Esophagus squamous epithelium (tissue), 5 donors: ENCODE measurements around the gene NGF. TPM values are rescaled to one million over a fixed set of nuclear protein-coding genes. Genes with fewer than 3 reads are reported as not detected.
"Not testable (repeated sequence)": the region's sequence is repeated elsewhere in the genome, so short reads cannot be mapped to it uniquely, and the experiment has no call there.

Experiments used
- DNase-seq: peaks from one replicate; lab custom pipeline; 2025; lab: John Stamatoyannopoulos, UW
- H3K27ac ChIP-seq, 4 donors: fragments of 200-600 bp; sonication (generic); one replicate each; pipeline ENCODE4 v1.5.1; 2016 to 2019; ENCODE audit warnings: mild to moderate bottlenecking in 1 of 4
- H3K27me3 ChIP-seq, 4 donors: fragments of 200-600 bp; sonication (generic); 1 replicate in 3 of 4; 2 replicates in 1 of 4; pipeline versions ENCODE4 v1.5.1 to v1.6.0; 2017 to 2021; ENCODE audit warnings: antibody characterized with exemption in 1 of 4
- H3K36me3 ChIP-seq, 3 donors: fragments of 200-600 bp; sonication (generic); one replicate each; pipeline ENCODE4 v1.5.1; 2016 to 2019
- H3K4me1 ChIP-seq, 3 donors: fragments of 200-600 bp; sonication (generic); one replicate each; pipeline ENCODE4 v1.5.1; 2017 to 2019
- H3K4me3 ChIP-seq, 4 donors: fragments of 200-600 bp; sonication (generic); 1 replicate in 3 of 4; 2 replicates in 1 of 4; pipeline ENCODE4 v1.5.1; 2016 to 2019; ENCODE audit warnings: mild to moderate bottlenecking in 2 of 4, moderate library complexity in 1 of 4
- H3K9me3 ChIP-seq, 3 donors: fragments of 200-600 bp; sonication (generic); one replicate each; pipeline ENCODE4 v1.5.1; 2016 to 2019
- POLR2A ChIP-seq, 4 donors: fragments of 450-650 bp; IDR thresholded peaks; one replicate each; pipeline ENCODE4 v1.6.1; 2017; ENCODE audit warnings: antibody characterized with exemption in 4 of 4, mild to moderate bottlenecking in 4 of 4, moderate library complexity in 3 of 4
- WGBS, 2 donors: methylation state at CpG; one replicate each; pipeline ENCODE4 v1.1.5; 2018; 5-methylcytosine and 5-hydroxymethylcytosine counted together
- intact Hi-C: fragments of 100-400 bp; cut with DNase I; formaldehyde crosslinking; loops from one replicate; pipeline ENCODE4 v1.15.0; 2022
- total RNA-seq, 4 donors: library from RNA; depleted of rRNA; stranded (reverse); fragments of >200 nt; gene quantifications; one replicate each; pipeline ENCODE4 v1.1.0, GENCODE V29; 2016
- TF ChIP-seq, protein P1 (sequence below), 6 experiments: fragments of 450-650 bp in 4 of 6; fragments of 200-600 bp in 2 of 6; sonication (generic) in 2 of 6; IDR thresholded peaks; one replicate each; pipeline ENCODE4 v1.5.1; 2016 to 2019; ENCODE audit warnings: antibody characterized with exemption in 6 of 6, mild to moderate bottlenecking in 4 of 6, moderate library complexity in 4 of 6
- donor health status: DM: yes; HTN: yes; CAD: no.

NGF gene
- total RNA-seq, 4 donors from 2014 or later: 1.9 TPM; not detected in 3

DNA sequence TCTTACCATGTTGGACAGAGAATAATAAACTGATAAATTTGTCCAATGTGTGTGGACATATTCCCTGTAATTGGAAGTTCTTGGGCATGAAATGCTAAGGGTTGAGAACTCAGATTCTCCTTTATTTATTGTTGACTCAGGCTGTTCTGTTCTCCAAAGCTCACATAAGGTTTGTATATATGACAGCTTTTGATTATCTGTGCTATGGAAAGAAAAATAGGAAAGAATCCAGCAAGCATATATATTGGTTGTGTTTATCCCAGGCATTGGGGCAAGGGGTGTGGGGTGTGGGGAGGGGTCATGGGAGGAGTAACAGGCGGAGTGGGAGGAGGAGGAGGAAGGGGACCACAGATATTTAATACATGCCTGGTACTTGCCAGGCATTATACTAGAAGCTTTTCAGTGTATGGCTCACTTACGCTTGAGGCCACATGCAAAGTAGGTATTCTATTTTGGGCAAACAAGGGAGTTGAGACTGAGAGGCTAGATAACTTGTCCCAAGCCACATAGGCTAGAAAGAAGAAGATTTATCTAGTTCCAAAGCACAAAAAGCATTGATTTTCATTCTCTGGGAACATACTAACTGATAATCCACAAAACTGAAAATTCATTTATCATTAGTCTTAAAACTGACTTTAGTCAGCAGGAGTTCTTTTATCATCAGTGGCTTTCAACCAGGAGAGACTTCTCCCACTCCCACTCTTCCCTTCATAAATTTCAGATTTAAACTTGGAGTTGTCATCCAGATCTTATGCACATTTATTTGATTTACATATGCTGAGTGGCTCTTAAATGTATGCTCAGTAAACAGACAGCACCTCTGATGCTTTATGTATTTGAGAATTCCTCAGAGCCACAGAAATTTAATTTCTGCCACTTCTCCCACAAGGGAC is 27.2 kb downstream of the NGF start:
- Histone ChIP-seq H3K27ac (no peak overlapping the region), H3K4me1 (peaks cover 0 to 13% (median 0%) of the 10 kb centered on the region in 3 donors), H3K9me3 (no peaks in the 10 kb centered on the region), H3K27me3 (peaks cover 0 to 8% (median 0%) of the 10 kb centered on the region in 4 donors), H3K4me3 (no peak overlapping the region), H3K36me3 (no peaks in the 10 kb centered on the region)
- 87 to 89% methylated on average over 2 of the region's 2 CpGs for WGBS, 2 donors
- no peak for TF ChIP-seq POLR2A (IDR thresholded peaks at IDR 0.05)
- TF ChIP-seq, protein P1, sequence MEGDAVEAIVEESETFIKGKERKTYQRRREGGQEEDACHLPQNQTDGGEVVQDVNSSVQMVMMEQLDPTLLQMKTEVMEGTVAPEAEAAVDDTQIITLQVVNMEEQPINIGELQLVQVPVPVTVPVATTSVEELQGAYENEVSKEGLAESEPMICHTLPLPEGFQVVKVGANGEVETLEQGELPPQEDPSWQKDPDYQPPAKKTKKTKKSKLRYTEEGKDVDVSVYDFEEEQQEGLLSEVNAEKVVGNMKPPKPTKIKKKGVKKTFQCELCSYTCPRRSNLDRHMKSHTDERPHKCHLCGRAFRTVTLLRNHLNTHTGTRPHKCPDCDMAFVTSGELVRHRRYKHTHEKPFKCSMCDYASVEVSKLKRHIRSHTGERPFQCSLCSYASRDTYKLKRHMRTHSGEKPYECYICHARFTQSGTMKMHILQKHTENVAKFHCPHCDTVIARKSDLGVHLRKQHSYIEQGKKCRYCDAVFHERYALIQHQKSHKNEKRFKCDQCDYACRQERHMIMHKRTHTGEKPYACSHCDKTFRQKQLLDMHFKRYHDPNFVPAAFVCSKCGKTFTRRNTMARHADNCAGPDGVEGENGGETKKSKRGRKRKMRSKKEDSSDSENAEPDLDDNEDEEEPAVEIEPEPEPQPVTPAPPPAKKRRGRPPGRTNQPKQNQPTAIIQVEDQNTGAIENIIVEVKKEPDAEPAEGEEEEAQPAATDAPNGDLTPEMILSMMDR (IDR thresholded peaks at IDR 0.05): no peak
- intact Hi-C loops: no loop called here
- no peak for DNase-seq

DNA sequence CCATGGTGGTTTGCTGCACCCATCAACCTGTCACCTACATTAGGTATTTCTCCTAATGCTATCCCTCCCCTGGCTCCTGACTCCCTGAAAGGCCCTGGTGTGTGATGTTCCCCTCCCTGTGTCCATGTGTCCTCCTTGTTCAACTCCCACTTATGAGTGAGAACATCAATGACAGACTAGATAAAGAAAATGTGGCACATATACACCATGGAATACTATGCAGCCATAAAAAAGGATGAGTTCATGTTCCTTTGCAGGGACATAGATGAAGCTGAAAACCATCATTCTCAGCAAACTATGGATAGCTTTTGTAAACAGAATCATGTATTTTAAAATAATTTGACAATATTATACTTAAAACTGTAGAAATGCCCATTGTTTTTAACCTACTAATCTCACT is 28.5 kb downstream of the NGF start:
- H3K27me3 ChIP-seq, H3K4me3 ChIP-seq, intact Hi-C loops, DNase-seq, H3K9me3 ChIP-seq, H3K27ac ChIP-seq, H3K36me3 ChIP-seq: not testable (repeated sequence)
- peaks cover 0 to 13% (median 0%) of the 10 kb centered on the region in 3 donors for H3K4me1 ChIP-seq

DNA sequence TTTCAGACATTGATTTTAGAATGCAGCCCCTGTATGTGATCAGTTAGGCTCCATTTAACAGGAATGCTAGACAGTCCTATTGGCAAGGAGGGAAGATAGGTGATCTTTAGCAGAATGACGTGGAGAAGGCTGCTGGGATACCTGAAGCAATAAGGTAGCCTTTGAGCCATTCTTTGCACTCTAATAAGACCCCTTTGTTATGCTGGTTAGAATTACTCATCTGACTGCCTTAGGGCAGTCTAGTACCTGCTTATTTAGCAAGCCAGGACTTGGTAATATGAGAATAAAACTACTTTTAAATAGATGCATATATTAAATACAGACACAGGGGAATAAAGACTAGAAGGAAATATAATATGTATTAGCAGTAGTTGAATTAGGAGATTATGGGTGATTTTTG is 29.1 kb downstream of the NGF start:
- Histone ChIP-seq H3K9me3 (no peaks in the 10 kb centered on the region), H3K4me1 (peaks cover 0 to 8% (median 0%) of the 10 kb centered on the region in 3 donors), H3K4me3 (no peak overlapping the region), H3K27ac (no peak overlapping the region), H3K36me3 (no peaks in the 10 kb centered on the region), H3K27me3 (peaks cover 0 to 4% (median 0%) of the 10 kb centered on the region in 4 donors)
- intact Hi-C loops: no loop called here
- TF ChIP-seq, protein P1 (IDR thresholded peaks at IDR 0.05): no peak
- TF ChIP-seq POLR2A (IDR thresholded peaks at IDR 0.05): no peak
- WGBS, 2 donors: 53 to 62% methylated on average over 1 of the region's 1 CpG
- no peak for DNase-seq

DNA sequence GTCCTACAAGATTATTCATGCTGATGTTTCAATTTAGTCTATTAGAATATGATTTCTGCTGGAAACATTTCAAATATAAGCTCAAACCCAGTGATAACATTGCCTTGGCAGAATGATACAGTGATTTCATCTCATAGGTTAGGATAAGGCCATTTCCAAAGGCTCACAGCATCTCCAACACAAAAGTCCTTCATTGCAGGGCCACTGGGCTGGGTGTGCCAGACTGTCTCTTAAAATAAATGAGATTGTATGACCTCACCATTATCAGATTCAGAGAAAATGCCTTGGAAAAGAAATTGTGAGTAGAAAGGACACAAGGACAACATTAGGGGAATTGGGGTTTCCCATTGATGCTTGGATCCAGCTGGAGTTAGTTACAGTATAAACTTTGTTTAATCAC is 30.4 kb downstream of the NGF start:
- H3K27me3 ChIP-seq: peaks cover 0 to 4% (median 0%) of the 10 kb centered on the region in 4 donors
- no peak for DNase-seq
- H3K4me1 ChIP-seq: peaks cover 0 to 10% (median 4%) of the 10 kb centered on the region in 3 donors
- H3K9me3 ChIP-seq: no peaks in the 10 kb centered on the region
- intact Hi-C loops: no loop called here
- no peak for TF ChIP-seq POLR2A (IDR thresholded peaks at IDR 0.05)
- TF ChIP-seq, protein P1 (IDR thresholded peaks at IDR 0.05): no peak
- no peaks in the 10 kb centered on the region for H3K36me3 ChIP-seq
- no peak overlapping the region for H3K4me3 ChIP-seq
- H3K27ac ChIP-seq: no peak overlapping the region

DNA sequence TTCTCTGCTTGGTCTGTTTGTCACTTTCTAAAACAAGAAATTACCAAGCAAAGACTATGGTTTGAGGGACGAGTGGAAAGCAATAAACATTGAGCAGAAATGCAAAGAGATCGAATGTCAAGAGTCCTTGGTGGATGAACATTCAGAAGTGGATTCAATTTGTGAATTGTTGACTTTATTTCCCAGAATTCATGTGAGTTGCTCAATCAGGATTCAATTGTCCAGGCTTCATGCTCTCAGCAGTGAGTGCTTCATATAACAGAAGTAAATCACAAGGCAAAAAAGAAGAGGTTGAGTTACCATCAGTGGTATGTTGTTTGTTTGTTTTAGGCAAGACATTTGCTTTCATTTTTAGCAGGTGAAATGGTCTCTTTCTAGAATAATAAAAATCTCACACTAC is 31.9 kb downstream of the NGF start:
- Histone ChIP-seq H3K4me1 (peaks cover 5 to 25% (median 16%) of the 10 kb centered on the region in 3 donors), H3K27me3 (peaks cover 0 to 4% (median 0%) of the 10 kb centered on the region in 4 donors), H3K36me3 (no peaks in the 10 kb centered on the region), H3K27ac (no peak overlapping the region), H3K4me3 (no peak overlapping the region), H3K9me3 (no peaks in the 10 kb centered on the region)
- DNase-seq: no peak
- WGBS, 2 donors: 68 to 72% methylated on average over 2 of the region's 2 CpGs
- intact Hi-C loops: no loop called here
- TF ChIP-seq, protein P1 (IDR thresholded peaks at IDR 0.05): no peak
- no peak for TF ChIP-seq POLR2A (IDR thresholded peaks at IDR 0.05)
